Measurements from ENCODE around the gene MTARC2. TPM values are rescaled to one million over a fixed set of nuclear protein-coding genes. Genes with fewer than 3 reads are reported as not detected.

Gene MTARC2
- total RNA-seq, 2 donors from 2014 or later: 30.4 to 32.1 TPM

DNA sequence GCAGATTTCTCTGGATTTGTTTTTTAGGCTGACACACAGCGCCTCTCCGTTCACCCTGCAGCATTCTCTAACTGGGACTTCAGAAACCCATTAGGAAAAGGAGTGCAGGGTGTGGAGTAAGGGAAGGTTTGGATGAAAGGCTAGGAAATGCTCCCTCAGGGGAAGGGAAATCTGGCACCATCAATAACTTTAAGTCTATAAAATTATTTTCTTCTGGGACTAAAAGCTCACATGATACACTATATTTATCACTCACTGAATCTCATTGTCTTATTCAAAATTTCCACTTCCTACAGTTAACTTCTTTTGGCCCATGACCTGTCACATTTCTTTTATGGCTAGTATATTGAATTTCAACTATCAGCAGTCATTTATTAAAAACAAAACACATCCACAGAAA, 85.3 kb downstream of the MTARC2 start:
- TF ChIP-seq, protein P1, sequence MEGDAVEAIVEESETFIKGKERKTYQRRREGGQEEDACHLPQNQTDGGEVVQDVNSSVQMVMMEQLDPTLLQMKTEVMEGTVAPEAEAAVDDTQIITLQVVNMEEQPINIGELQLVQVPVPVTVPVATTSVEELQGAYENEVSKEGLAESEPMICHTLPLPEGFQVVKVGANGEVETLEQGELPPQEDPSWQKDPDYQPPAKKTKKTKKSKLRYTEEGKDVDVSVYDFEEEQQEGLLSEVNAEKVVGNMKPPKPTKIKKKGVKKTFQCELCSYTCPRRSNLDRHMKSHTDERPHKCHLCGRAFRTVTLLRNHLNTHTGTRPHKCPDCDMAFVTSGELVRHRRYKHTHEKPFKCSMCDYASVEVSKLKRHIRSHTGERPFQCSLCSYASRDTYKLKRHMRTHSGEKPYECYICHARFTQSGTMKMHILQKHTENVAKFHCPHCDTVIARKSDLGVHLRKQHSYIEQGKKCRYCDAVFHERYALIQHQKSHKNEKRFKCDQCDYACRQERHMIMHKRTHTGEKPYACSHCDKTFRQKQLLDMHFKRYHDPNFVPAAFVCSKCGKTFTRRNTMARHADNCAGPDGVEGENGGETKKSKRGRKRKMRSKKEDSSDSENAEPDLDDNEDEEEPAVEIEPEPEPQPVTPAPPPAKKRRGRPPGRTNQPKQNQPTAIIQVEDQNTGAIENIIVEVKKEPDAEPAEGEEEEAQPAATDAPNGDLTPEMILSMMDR (IDR thresholded peaks at IDR 0.05): no peak
- Histone ChIP-seq H3K4me1 (ENCODE audit: control insufficient read depth in 1 of 2, low read depth in 2 of 2) (peaks cover 6 to 16% of the 10 kb centered on the region in 2 donors), H3K36me3 (no peaks in the 10 kb centered on the region), H3K27ac (no peak overlapping the region), H3K9me3 (no peaks in the 10 kb centered on the region), H3K4me3 (no peak overlapping the region), H3K27me3 (replicated peaks; ENCODE audit: insufficient read depth) (no peaks in the 10 kb centered on the region)
- ATAC-seq (ENCODE audit: insufficient number of reproducible peaks, low FRiP score, low read depth) (no peak), DNase-seq (ENCODE audit: low spot score) (no peak)

Other genes starting within 250 kb of the MTARC2 start
- 10 to 100 TPM; 11.9 to 12.3 TPM for gene MARK1, start 220.2 kb upstream of the MTARC2 start, total RNA-seq
- 1 to 10 TPM; 6.8 to 9.7 TPM for gene C1orf115, start 58.0 kb upstream of the MTARC2 start, total RNA-seq
- gene MTARC1, start 38.6 kb downstream of the MTARC2 start, total RNA-seq: 1 to 10 TPM; 3.6 to 3.7 TPM
- 10 to 100 TPM; 11.0 to 33.5 TPM for gene HLX, start 131.1 kb downstream of the MTARC2 start, total RNA-seq